ENCODE data around the gene ZRANB3.
"Not testable (repeated sequence)": the region's sequence is repeated elsewhere in the genome, so short reads cannot be mapped to it uniquely, and the experiment has no call there.

Gene ZRANB3

GRCh38 chr2:135335256-135335655 is 195.8 kb downstream of the ZRANB3 start:
- DNase-seq (ENCODE audit: low read depth in 2 of 3, low spot score in 2 of 3) = no peak

- DNase-seq (ENCODE audit: low read depth in 2 of 3, low spot score in 2 of 3) = no peak
Measured at GRCh38 chr2:135327146-135327545, 203.9 kb downstream of the ZRANB3 start.

DNA sequence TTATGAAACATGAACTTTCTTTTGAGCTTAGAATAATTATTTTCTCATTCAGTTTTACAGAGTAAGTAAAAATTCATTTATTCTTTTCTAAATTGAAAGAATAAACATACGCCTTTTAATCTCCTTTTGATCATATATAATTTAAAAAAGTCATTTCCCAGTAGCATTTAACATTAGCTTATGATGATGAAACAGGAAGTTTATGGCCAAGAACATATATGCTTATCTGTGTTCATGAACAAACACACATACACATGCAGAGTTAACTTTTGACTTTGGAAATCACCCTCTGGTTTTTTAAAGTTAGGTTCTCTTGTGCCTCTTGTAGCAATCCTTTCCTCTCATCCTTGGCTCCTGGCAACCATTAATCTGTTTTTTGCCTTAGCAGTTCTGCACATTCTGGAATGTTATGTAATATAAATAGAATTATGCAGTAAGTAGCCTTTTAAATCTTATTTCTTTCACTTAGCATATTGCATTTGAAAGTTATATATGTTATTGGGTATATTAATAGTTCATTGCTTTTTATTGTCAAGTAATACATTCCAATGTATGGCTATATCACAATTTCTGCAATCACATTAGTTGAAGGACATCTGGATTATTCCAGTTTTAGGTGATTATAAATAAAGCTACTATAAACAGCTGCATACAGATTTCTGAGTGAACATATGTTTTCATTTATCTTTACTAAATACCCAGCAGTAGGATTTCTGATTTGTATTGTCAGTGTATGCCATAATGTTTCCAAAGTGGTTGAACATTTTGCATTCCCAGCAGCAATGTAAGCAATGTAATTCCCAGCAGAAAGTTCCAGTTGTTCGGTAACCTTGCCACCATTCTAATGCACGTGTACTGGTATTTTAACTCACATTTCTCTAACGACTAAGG is 210.3 kb downstream of the ZRANB3 start:
- DNase-seq (ENCODE audit: low read depth in 2 of 3, low spot score in 2 of 3) = no peak

DNA sequence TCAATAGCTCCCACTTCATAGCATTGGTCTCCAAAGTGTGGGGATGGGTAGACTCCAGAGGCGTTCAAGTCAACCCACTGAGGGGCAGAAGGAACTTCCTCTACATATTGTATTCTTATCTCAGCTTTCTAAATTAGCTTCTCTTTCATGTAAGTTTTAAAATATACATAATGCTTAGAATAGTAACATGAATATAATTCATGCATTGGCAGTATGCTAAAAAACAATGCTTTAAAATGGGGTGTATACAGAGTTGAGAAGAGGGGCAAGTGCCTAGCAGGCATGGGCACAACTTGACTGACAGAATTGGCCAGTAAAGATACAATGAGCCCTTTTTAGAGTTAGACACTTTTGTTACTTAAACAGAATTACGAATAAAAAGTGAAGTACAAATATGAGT is 212.2 kb downstream of the ZRANB3 start:
- no peak for DNase-seq (ENCODE audit: low read depth in 2 of 3, low spot score in 2 of 3)

GRCh38 chr2:135317375-135317774 is 213.6 kb downstream of the ZRANB3 start:
- DNase-seq (ENCODE audit: low read depth in 2 of 3, low spot score in 2 of 3) = no peak

DNA sequence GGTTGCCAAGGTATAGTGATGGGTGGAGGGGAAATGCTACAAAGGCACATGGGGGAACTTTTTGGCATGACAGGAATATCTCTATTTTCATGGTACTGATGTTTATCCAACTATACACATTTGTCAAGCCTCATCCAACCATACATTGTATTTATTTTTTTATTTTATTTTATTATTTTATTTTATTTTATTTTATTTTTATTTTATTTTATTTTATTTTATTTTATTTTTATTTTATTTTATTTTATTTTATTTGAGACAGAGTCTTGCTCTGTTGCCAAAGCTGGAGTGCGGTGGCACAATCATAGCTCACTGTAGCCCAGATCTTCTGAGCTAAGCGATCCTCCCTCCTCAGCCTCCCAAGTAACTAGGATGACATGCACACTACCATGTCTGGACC is 219.1 kb downstream of the ZRANB3 start:
- DNase-seq (ENCODE audit: low read depth in 2 of 3, low spot score in 2 of 3) = no peak

DNA sequence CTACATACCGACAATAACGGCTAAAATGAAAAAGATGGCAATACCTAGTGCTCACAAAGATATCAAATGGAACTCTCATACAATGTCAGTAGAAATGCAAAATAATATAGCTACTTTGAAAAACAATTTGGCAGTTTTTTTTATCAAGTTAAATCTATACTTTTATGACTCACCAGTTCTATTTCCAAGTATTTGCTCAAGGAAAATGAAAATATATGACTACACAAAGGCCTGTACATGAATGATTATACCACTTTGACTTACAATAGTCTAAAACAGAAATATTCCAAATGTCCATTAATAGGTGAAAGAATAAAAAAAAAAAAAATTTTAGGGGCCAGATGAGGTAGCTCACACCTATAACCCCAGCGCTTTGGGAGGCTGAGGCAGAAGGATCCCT is 219.8 kb downstream of the ZRANB3 start:
- no peak for DNase-seq (ENCODE audit: low read depth in 2 of 3, low spot score in 2 of 3)

DNA sequence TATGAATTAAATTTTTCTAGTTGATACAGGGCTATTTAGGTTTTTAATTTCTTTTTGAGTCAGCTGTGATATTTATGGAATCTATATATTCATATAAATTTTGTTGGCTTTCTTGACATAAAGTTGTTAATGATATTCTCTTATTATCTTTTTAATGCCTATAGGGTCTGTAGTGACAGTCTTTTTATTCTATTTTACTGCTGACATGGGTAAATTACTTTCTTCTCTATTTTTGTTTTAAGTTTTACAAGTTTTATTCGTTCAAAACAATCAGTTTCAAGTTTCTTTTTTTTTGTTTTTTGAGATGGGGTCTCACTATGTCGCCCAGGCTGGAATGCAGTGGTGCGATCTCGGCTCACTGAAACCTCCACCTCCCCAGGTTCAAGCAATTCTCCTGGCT is 226.3 kb downstream of the ZRANB3 start:
- no peak for DNase-seq (ENCODE audit: low read depth in 2 of 3, low spot score in 2 of 3)

GRCh38 chr2:135299658-135300244 is 231.3 kb downstream of the ZRANB3 start:
- no peak for DNase-seq (ENCODE audit: low read depth in 2 of 3, low spot score in 2 of 3)

GRCh38 chr2:135299165-135299564 is 231.9 kb downstream of the ZRANB3 start:
- DNase-seq (ENCODE audit: low read depth in 2 of 3, low spot score in 2 of 3) = no peak

- DNase-seq (ENCODE audit: low read depth in 2 of 3, low spot score in 2 of 3) = not testable (repeated sequence)
Measured at GRCh38 chr2:135287121-135287520, 243.9 kb downstream of the ZRANB3 start.

DNA sequence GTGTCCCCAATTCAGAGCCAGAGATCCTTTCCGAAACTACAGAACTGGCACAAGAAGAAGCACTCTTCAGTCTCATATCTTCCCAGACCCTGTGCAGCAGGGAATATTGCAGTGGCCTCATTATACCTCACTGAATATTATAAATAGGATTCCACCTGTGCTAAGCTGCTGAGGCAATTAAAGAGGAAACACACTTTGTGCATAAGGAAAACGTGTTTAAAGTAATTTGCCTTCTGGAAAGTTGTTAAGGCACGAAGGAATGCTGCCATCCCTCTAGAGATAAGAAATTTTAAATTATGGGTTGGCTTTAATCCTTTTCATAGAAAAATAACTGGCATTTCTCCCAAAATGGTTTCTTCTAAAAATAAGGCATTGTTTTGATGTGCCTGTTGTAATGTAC is 245.6 kb downstream of the ZRANB3 start:
- DNase-seq (ENCODE audit: low read depth in 2 of 3, low spot score in 2 of 3) = no peak

DNA sequence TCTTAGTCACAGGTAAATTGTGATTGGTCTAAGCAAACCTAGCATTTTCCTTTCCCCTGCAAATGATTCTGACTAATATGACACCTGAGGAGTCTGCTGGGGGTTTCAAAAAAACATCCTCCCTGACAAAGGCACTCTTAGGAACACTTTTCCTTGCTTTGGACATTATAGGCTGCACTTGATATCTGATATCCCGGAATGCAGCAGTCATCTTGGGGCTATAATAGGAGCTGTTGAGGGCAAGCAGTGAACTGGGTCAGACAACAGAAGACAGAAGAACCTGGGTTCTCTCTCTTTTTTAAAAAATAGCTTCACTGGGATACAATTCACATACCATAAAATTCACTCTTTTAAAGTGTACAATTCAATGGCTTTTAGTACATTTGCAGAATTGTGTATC is 249.6 kb downstream of the ZRANB3 start:
- no peak for DNase-seq (ENCODE audit: low read depth in 2 of 3, low spot score in 2 of 3)

DNA sequence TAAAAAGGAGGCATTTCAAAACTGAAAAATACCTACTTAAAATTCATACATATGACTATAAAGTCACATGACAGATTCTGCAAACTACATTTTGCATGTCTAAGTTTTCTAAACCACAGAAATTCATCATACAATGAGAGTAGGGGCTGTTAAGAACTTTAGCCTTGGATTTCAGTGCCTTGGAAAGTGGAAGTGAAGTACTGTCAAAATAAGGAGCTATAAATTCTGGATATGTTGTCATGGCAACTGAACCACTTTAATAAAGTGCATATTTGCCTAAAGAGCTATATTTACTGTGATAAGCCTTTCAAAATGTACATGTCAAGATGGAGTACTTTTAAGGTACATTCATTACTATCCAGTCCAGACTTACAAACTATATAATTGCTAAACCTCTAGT is 251.8 kb downstream of the ZRANB3 start:
- no peak for DNase-seq (ENCODE audit: low read depth in 2 of 3, low spot score in 2 of 3)

- no peak for DNase-seq (ENCODE audit: low read depth in 2 of 3, low spot score in 2 of 3)
Measured at GRCh38 chr2:135276525-135276924, 254.5 kb downstream of the ZRANB3 start.

GRCh38 chr2:135271006-135271405 is 260.0 kb downstream of the ZRANB3 start:
- no peak for DNase-seq (ENCODE audit: low read depth in 2 of 3, low spot score in 2 of 3)

GRCh38 chr2:135265960-135266490 is 265.0 kb downstream of the ZRANB3 start:
- DNase-seq (ENCODE audit: low read depth in 2 of 3, low spot score in 2 of 3) = no peak

DNA sequence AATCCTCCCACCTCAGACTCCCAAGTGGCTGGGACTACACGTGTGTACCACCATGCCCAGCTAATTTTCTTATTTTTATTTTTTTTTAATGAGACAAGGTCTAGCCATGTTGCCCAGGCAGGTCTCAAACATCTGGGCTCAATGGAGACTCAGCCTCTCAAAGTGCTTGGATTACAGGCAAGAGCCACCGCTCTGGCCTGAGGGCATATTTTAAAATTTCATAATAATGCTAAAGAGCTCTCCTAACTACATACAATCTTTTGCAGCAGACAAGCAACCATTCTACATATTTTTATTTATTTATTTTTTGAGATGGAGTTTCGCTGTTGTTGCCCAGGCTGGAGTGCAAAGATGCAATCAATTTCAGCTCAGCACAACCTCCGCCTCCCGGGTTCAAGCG is 271.9 kb downstream of the ZRANB3 start:
- DNase-seq (ENCODE audit: low read depth in 2 of 3, low spot score in 2 of 3) = no peak

- DNase-seq (ENCODE audit: low read depth in 2 of 3, low spot score in 2 of 3) = no peak
Measured at GRCh38 chr2:135258193-135258592, 272.8 kb downstream of the ZRANB3 start.

DNA sequence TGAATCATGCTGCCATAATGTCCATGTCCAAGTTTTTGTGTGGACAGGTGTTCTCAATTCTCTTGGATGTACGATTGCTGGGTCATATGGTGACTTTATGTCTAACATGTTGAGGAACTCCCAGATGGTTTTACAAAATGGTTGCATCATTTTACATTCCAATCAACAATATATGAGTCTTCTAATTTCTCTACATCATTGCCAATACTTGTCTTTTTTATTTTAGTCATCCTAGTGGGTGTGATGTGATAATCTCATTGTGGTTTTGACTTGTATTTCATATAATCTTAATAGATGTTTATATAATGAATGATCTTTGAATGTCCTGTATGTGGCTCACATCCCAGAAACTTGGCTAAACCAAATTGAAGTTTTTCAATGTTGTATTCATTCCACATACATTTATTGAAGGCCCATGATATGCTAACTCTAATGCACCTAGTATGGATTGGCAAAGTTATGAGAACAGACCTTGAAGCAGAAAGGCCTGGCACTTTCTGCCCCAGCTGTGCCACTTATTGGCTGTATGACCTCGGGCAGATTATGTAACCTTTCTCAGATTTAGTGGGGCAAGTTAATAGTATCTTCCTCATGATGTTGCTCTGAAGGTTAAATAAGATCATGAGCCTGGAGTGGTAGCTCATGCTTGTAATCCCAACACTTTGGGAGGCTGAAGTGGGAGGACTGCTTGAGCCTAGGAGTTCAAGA is 273.5 kb downstream of the ZRANB3 start:
- no peak for DNase-seq (ENCODE audit: low read depth in 2 of 3, low spot score in 2 of 3)

DNA sequence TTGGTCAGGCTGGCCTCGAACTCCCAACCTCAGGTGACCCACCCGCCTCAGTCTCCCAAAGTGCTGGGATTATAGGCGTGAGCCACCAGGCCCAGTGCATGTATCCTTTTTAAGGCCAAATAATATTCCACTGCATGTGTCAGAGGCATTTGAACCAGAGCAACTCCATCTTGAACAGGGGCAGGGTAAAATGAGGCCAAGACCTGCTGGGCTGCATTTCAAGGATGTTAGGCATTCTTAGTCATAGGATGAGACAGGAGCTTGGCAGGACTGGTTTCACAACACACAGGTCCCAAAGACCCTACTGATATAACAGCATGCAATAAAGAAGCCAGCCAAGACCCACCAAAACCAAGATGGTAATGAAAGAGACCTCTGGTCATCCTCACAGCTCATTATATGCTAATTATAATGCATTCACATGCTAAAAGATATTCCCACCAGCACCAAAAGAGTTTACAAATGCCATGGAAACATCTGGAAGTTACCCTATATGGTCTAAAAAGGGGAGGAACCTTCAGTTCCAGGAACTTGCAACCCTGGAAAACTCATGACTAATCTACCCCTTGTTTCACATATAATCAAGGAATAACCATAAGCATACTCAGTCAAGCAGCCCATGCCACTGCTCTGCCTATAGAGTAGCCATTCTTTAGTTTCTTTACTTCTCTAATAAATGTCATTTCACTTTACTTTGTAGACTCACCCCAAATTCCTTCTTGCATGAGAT is 274.3 kb downstream of the ZRANB3 start:
- no peak for DNase-seq (ENCODE audit: low read depth in 2 of 3, low spot score in 2 of 3)
